Right lobe of liver (tissue), 6 donors: ENCODE data around the gene SLC29A3. TPM values are rescaled to one million over a fixed set of nuclear protein-coding genes. Genes with fewer than 3 reads are reported as not detected.

ENCODE experiments used
- ATAC-seq, 4 donors: fragments of 200-7000 bp; cut with Tn5 transposase; one replicate each; pipeline ENCODE4 v1.9.1; 2020; ENCODE audit warnings: mild to moderate bottlenecking in 4 of 4, moderate library complexity in 4 of 4
- DNase-seq, 3 donors: peaks; one replicate each; pipeline ENCODE4 v3.0.0-alpha.2; 2020
- H3K27ac ChIP-seq, 3 donors: fragments of 200-600 bp; one replicate each; pipeline ENCODE4 v1.8.0; 2022
- H3K27me3 ChIP-seq, 2 donors: fragments of 200-600 bp; one replicate each; pipeline ENCODE4 v1.8.0; 2022
- H3K36me3 ChIP-seq, 4 donors: fragments of 200-600 bp; sonication (generic) in 1 of 4; one replicate each; pipeline versions ENCODE4 v1.5.1 to v1.8.0; 2017 to 2022; ENCODE audit warnings: control low read depth in 1 of 4
- H3K4me1 ChIP-seq, 4 donors: fragments of 200-600 bp; sonication (generic) in 1 of 4; one replicate each; pipeline versions ENCODE4 v1.5.1 to v1.8.0; 2017 to 2022; ENCODE audit warnings: control low read depth in 1 of 4
- H3K4me3 ChIP-seq, 3 donors: fragments of 200-600 bp; one replicate each; pipeline ENCODE4 v1.8.0; 2022
- H3K9me3 ChIP-seq, 4 donors: fragments of 200-600 bp; sonication (generic) in 1 of 4; one replicate each; pipeline versions ENCODE4 v1.5.1 to v1.8.0; 2017 to 2022; ENCODE audit warnings: control low read depth in 1 of 4
- CTCF ChIP-seq, 4 donors: fragments of 200-600 bp in 3 of 4; fragments of 450-650 bp in 1 of 4; IDR thresholded peaks; one replicate each; pipeline versions ENCODE4 v1.5.1 to v1.8.0; 2016 to 2022; ENCODE audit warnings: antibody characterized with exemption in 4 of 4, mild to moderate bottlenecking in 2 of 4
- POLR2A ChIP-seq: fragments of 450-650 bp; IDR thresholded peaks from one replicate; pipeline ENCODE4 v1.6.1; 2017; ENCODE audit warnings: antibody characterized with exemption, mild to moderate bottlenecking
- WGBS: methylation state at CpG from one replicate; pipeline ENCODE4 v1.1.6; 2018; ENCODE audit warnings: low coverage, low lambda C conversion rate; ENCODE audit not compliant: insufficient coverage; ENCODE audit errors: missing lambda C conversion rate; 5-methylcytosine and 5-hydroxymethylcytosine counted together
- intact Hi-C, 2 donors: fragments of 100-400 bp; cut with DNase I; formaldehyde crosslinking; loops; one replicate each; pipeline versions ENCODE4 v1.11.2 to v1.14.1; 2022
- long read RNA-seq: library from polyadenylated mRNA; unstranded; transcript quantifications from one replicate; pipeline ENCODE4 v2.0.0, GENCODE V29; 2019
- total RNA-seq, 6 experiments: library from RNA; depleted of rRNA in 2 of 6; stranded (reverse); fragments of >200 nt in 2 of 6; fragmentation: NEBNext Ultra II Directional in 3 of 6; extraction: Animal tissue kit (Norgen Biotek cat#: 25700) in 3 of 6; gene quantifications; one replicate each; pipeline versions ENCODE4 v1.1.0 to v1.2.4, GENCODE V29; 2016 to 2023
- donor health status: DM: no; HTN: yes; CAD: no.
- donor health status: DM: no; HTN: no; CAD: no.
- donor health status: DM: no; HTN: no; CAD: no.
- donor health status: DM: no; HTN: yes; CAD: no.
- donor health status: DM: no; HTN: yes; CAD: no.

SLC29A3 gene
- total RNA-seq = 10 to 100 TPM in 2 of 6 experiments, 1 to 10 TPM in 4; 5.7 to 17.4 (median 7.7) TPM
- long read RNA-seq, partial matches to known transcripts = 1 of 5 reads
- long read RNA-seq, other reads (novel, unspliced or antisense) = 3 of 5 reads

- intact Hi-C loops = loop anchor here (5.0 to 10.0 kb wide), 4 partner anchors 58 to 496 kb away; no protein-coding TSS in a partner anchor
- H3K4me3 ChIP-seq = peak within 1 kb of the TSS; percentile 65 to 81 (median 77)
Measured at GRCh38 chr10:71319042-71319799, at the start of gene SLC29A3. SLC29A3 (plus strand) TSS chr10:71319259; CDS start chr10:71319310, 51 bp downstream.

GRCh38 chr10:71269301-71270288 is 49.5 kb upstream of the SLC29A3 start:
- H3K4me1 ChIP-seq = peaks cover 0 to 5% (median 0%) of the 10 kb centered on the region in 4 donors
- intact Hi-C loops = no loop called here
- no peak overlapping the region for H3K27ac ChIP-seq
- no peak overlapping the region for H3K4me3 ChIP-seq
- 43% methylated on average over 8 of the region's 11 CpGs for WGBS
- no peak for ATAC-seq
- H3K9me3 ChIP-seq = no peaks in the 10 kb centered on the region
- DNase-seq = no peak
- no peaks in the 10 kb centered on the region for H3K36me3 ChIP-seq
- TF ChIP-seq CTCF (IDR thresholded peaks at IDR 0.05) = no peak
- TF ChIP-seq POLR2A = no peak
- no peaks in the 10 kb centered on the region for H3K27me3 ChIP-seq

More at GRCh38 chr10:71319042-71319799, at the start of gene SLC29A3:
- Histone ChIP-seq H3K27ac (peak within 1 kb of the TSS; percentile 65 to 74 (median 72)), H3K36me3 (peaks cover 0 to 16% (median 0%) of the 10 kb centered on the region in 4 donors), H3K4me1 (peaks cover 0 to 24% (median 5%) of the 10 kb centered on the region in 4 donors), H3K27me3 (no peaks in the 10 kb centered on the region), H3K9me3 (no peaks in the 10 kb centered on the region)
- ATAC-seq (peak; percentile 92 to 96 (median 93)), DNase-seq (peak; percentile 86 to 89 (median 88))
- WGBS = 0% methylated on average over 26 of the region's 62 CpGs
- TF ChIP-seq POLR2A (peak; percentile 81), CTCF (IDR thresholded peaks at IDR 0.05) (peak; percentile 65 to 67 (median 66))

GRCh38 chr10:71270301-71271220 is 48.5 kb upstream of the SLC29A3 start:
- 48% methylated on average over 8 of the region's 10 CpGs for WGBS
- intact Hi-C loops = no loop called here
- peak; percentile 59 to 73 (median 67) for ATAC-seq
- TF ChIP-seq POLR2A (no peak), CTCF (IDR thresholded peaks at IDR 0.05) (peak; percentile 39 to 62 (median 60))
- H3K36me3 ChIP-seq = no peaks in the 10 kb centered on the region
- peaks cover 0 to 5% (median 0%) of the 10 kb centered on the region in 4 donors for H3K4me1 ChIP-seq
- no peak for DNase-seq
- H3K27me3 ChIP-seq = no peaks in the 10 kb centered on the region
- no peaks in the 10 kb centered on the region for H3K9me3 ChIP-seq
- H3K4me3 ChIP-seq = no peak overlapping the region
- no peak overlapping the region for H3K27ac ChIP-seq
